ENCODE measurements around the gene GLT8D1. TPM values are rescaled to one million over a fixed set of nuclear protein-coding genes. Genes with fewer than 3 reads are reported as not detected.
A peak's percentile ranks its signal among the peaks of the same experiment; 100 is the strongest.

Gene GLT8D1
- total and polyA plus RNA-seq, 2 of the 13 experiments (the other 11 are each of a cell fraction or from before 2014, with no cell fraction given), result 110 to 121 TPM

DNA sequence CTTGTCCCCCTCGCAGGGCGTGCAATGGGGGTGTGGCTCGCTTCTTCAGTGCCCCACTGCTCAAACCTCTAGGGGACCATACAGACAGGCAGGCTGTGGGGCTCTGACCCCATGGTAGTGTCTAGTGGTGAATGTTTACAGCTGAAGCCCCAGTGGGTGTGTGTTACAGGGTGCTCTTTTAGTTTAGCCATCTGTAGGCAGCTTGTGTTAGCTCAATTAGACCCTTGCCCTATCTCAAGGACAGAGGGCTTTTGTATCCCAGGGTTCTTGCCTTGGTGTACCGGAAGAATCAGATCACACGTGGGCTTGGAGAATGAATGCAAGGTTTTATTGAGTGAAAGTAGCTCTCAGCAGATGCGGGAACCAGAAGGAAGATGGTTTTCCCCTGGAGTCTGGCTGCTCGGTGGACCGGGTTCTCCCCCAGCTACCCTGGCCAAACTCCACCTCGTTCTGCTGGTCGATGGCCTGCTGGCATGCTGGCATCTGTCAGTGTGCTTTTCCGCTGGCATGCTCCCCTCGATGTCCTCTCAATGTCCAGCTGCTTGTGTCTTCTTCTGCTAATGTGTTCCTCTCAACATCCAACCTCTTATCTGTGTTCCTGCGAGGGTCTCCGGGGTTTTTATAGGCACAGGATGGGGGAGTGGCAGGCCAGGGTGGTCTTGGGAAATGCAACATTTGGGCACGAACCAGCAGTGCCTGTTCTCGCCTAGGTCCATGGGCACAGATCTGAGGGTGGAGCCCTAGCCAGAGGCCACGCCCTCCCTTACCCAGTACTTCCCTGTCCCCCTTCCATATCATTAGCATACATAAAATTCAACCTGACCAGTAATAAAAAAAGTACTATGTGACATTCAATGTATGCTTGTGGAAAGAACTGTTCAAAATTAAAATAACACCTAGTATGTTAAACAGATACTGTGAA is 7.0 kb upstream of the GLT8D1 start (continued):
- TF ChIP-seq, protein P1, sequence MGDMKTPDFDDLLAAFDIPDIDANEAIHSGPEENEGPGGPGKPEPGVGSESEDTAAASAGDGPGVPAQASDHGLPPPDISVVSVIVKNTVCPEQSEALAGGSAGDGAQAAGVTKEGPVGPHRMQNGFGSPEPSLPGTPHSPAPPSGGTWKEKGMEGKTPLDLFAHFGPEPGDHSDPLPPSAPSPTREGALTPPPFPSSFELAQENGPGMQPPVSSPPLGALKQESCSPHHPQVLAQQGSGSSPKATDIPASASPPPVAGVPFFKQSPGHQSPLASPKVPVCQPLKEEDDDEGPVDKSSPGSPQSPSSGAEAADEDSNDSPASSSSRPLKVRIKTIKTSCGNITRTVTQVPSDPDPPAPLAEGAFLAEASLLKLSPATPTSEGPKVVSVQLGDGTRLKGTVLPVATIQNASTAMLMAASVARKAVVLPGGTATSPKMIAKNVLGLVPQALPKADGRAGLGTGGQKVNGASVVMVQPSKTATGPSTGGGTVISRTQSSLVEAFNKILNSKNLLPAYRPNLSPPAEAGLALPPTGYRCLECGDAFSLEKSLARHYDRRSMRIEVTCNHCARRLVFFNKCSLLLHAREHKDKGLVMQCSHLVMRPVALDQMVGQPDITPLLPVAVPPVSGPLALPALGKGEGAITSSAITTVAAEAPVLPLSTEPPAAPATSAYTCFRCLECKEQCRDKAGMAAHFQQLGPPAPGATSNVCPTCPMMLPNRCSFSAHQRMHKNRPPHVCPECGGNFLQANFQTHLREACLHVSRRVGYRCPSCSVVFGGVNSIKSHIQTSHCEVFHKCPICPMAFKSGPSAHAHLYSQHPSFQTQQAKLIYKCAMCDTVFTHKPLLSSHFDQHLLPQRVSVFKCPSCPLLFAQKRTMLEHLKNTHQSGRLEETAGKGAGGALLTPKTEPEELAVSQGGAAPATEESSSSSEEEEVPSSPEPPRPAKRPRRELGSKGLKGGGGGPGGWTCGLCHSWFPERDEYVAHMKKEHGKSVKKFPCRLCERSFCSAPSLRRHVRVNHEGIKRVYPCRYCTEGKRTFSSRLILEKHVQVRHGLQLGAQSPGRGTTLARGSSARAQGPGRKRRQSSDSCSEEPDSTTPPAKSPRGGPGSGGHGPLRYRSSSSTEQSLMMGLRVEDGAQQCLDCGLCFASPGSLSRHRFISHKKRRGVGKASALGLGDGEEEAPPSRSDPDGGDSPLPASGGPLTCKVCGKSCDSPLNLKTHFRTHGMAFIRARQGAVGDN (CRISPR knock-in tag; IDR thresholded peaks at IDR 0.05), result peak; percentile 72
- TF ChIP-seq, protein P2, sequence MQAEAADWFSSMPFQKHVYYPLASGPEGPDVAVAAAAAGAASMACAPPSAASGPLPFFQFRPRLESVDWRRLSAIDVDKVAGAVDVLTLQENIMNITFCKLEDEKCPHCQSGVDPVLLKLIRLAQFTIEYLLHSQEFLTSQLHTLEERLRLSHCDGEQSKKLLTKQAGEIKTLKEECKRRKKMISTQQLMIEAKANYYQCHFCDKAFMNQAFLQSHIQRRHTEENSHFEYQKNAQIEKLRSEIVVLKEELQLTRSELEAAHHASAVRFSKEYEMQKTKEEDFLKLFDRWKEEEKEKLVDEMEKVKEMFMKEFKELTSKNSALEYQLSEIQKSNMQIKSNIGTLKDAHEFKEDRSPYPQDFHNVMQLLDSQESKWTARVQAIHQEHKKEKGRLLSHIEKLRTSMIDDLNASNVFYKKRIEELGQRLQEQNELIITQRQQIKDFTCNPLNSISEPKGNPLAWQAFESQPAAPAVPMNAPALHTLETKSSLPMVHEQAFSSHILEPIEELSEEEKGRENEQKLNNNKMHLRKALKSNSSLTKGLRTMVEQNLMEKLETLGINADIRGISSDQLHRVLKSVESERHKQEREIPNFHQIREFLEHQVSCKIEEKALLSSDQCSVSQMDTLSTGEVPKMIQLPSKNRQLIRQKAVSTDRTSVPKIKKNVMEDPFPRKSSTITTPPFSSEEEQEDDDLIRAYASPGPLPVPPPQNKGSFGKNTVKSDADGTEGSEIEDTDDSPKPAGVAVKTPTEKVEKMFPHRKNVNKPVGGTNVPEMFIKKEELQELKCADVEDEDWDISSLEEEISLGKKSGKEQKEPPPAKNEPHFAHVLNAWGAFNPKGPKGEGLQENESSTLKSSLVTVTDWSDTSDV (CRISPR knock-in tag; IDR thresholded peaks at IDR 0.05), result no peak
- TF ChIP-seq IRX3 (CRISPR knock-in tag; IDR thresholded peaks at IDR 0.05; ENCODE audit: borderline replicate concordance, low read depth) (no peak), NONO (IDR thresholded peaks at IDR 0.05) (no peak), NONO (CRISPR knock-in tag; conservative IDR thresholded peaks at IDR 0.05) (no peak), ZNF720 (CRISPR knock-in tag; IDR thresholded peaks at IDR 0.05) (no peak), HMG20A (CRISPR knock-in tag; IDR thresholded peaks at IDR 0.05; ENCODE audit: borderline replicate concordance) (0 out of 2 replicates have a peak, but pooled peaks have one; percentile 15), SMYD3 (CRISPR knock-in tag; IDR thresholded peaks at IDR 0.05) (no peak), YY1 (IDR thresholded peaks at IDR 0.05; ENCODE audit: insufficient read depth, insufficient replicate concordance, low read depth, low read length) (no peak), HNRNPLL (IDR thresholded peaks at IDR 0.05; ENCODE audit: low read depth, low read length, poor library complexity, severe bottlenecking) (no peak), RELA (CRISPR knock-in tag; IDR thresholded peaks at IDR 0.05) (no peak), KDM5B (CRISPR knock-in tag; IDR thresholded peaks at IDR 0.05; ENCODE audit: borderline replicate concordance) (no peak), ZMYM2 (CRISPR knock-in tag; IDR thresholded peaks at IDR 0.05) (0 out of 2 replicates have a peak, but pooled peaks have one; percentile 25), SRSF1 (optimal IDR thresholded peaks at IDR 0.05; ENCODE audit: low read depth, low read length) (no peak), CAMTA2 (CRISPR knock-in tag; IDR thresholded peaks at IDR 0.05; ENCODE audit: borderline replicate concordance) (no peak), TCF7 (IDR thresholded peaks at IDR 0.05; ENCODE audit: low read depth) (no peak), MEF2D (CRISPR knock-in tag; IDR thresholded peaks at IDR 0.05) (no peak), KLF9 (CRISPR knock-in tag; IDR thresholded peaks at IDR 0.05; ENCODE audit: low read depth) (no peak), ZNF343 (CRISPR knock-in tag; IDR thresholded peaks at IDR 0.05) (no peak), ZZZ3 (CRISPR knock-in tag; IDR thresholded peaks at IDR 0.05; ENCODE audit: borderline replicate concordance) (no peak), ZNF34 (CRISPR knock-in tag; IDR thresholded peaks at IDR 0.05; ENCODE audit: borderline replicate concordance) (no peak)
- TF ChIP-seq, protein P3, sequence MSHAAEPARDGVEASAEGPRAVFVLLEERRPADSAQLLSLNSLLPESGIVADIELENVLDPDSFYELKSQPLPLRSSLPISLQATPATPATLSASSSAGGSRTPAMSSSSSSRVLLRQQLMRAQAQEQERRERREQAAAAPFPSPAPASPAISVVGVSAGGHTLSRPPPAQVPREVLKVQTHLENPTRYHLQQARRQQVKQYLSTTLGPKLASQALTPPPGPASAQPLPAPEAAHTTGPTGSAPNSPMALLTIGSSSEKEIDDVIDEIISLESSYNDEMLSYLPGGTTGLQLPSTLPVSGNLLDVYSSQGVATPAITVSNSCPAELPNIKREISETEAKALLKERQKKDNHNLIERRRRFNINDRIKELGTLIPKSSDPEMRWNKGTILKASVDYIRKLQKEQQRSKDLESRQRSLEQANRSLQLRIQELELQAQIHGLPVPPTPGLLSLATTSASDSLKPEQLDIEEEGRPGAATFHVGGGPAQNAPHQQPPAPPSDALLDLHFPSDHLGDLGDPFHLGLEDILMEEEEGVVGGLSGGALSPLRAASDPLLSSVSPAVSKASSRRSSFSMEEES (CRISPR knock-in tag; IDR thresholded peaks at IDR 0.05), result no peak

All from HepG2 (cell line).